RWPE2 (cell line): ENCODE results near the gene ANKRD33B.

ENCODE experiments used
- ATAC-seq: fragments of 200-7000 bp; cut with Tn5 transposase; 3 replicates; pipeline ENCODE4 v1.9.1; 2021; ENCODE audit warnings: low read depth
- DNase-seq: peaks from one replicate; pipeline ENCODE4 v3.0.0-alpha.2; 2020; ENCODE audit warnings: low spot score
- H3K27ac ChIP-seq: fragments of 450-650 bp; 2 replicates; pipeline ENCODE4 v1.5.1; 2017; ENCODE audit warnings: mild to moderate bottlenecking; ENCODE audit not compliant: poor library complexity, severe bottlenecking
- H3K27me3 ChIP-seq: fragments of 250-450 bp; sonication (Bioruptor Pico); 2 replicates; pipeline ENCODE4 v1.5.1; 2021; ENCODE audit warnings: mild to moderate bottlenecking, moderate library complexity; ENCODE audit not compliant: insufficient read depth, poor library complexity, severe bottlenecking
- H3K36me3 ChIP-seq: fragments of 250-450 bp; sonication (Bioruptor Pico); 2 replicates; pipeline ENCODE4 v1.5.1; 2020; ENCODE audit warnings: low read depth, mild to moderate bottlenecking, moderate library complexity
- H3K4me1 ChIP-seq: fragments of 250-450 bp; sonication (Bioruptor Pico); 2 replicates; pipeline ENCODE4 v1.5.1; 2021; ENCODE audit warnings: mild to moderate bottlenecking, moderate library complexity; ENCODE audit not compliant: insufficient read depth, poor library complexity, severe bottlenecking
- H3K4me3 ChIP-seq: fragments of 250-450 bp; sonication (Bioruptor Pico); 2 replicates; pipeline ENCODE4 v1.5.1; 2021; ENCODE audit warnings: mild to moderate bottlenecking, moderate library complexity; ENCODE audit not compliant: severe bottlenecking
- H3K9me3 ChIP-seq: fragments of 250-450 bp; sonication (Bioruptor Pico); 2 replicates; pipeline ENCODE4 v1.5.1; 2021; ENCODE audit warnings: mild to moderate bottlenecking, moderate library complexity; ENCODE audit not compliant: severe bottlenecking
- CTCF ChIP-seq: fragments of 450-650 bp; IDR thresholded peaks from one replicate; pipeline ENCODE4 v1.5.1; 2017; ENCODE audit warnings: mild to moderate bottlenecking, moderate library complexity; ENCODE audit not compliant: poor library complexity, severe bottlenecking

ANKRD33B gene

GRCh38 chr5:10695759-10696543 is 132.1 kb downstream of the ANKRD33B start:
- no peak overlapping the region for H3K4me3 ChIP-seq
- peak; percentile 17 for DNase-seq
- TF ChIP-seq CTCF = no peak
- H3K27me3 ChIP-seq = no peaks in the 10 kb centered on the region
- H3K27ac ChIP-seq = peak overlapping the region; percentile 42
- 0 out of 3 replicates have a peak, but pooled peaks have one; percentile 3 for ATAC-seq
- H3K4me1 ChIP-seq = peaks cover 11% of the 10 kb centered on the region
- H3K9me3 ChIP-seq = no peaks in the 10 kb centered on the region
- H3K36me3 ChIP-seq = peaks cover 19% of the 10 kb centered on the region

- Histone ChIP-seq H3K4me3 (no peak overlapping the region), H3K27ac (no peak overlapping the region), H3K36me3 (peaks cover 1% of the 10 kb centered on the region), H3K27me3 (no peaks in the 10 kb centered on the region), H3K4me1 (peaks cover 32% of the 10 kb centered on the region), H3K9me3 (no peaks in the 10 kb centered on the region)
- TF ChIP-seq CTCF = no peak
- peak; percentile 33 for DNase-seq
- ATAC-seq = no peak
Observed at GRCh38 chr5:10699281-10699874, 135.5 kb downstream of the ANKRD33B start.

- Histone ChIP-seq H3K4me1 (peaks cover 39% of the 10 kb centered on the region), H3K36me3 (no peaks in the 10 kb centered on the region; the same call in none of the 2 replicates), H3K9me3 (no peaks in the 10 kb centered on the region), H3K4me3 (no peak overlapping the region), H3K27ac (no peak overlapping the region), H3K27me3 (no peaks in the 10 kb centered on the region)
- ATAC-seq (no peak), DNase-seq (no peak)
- TF ChIP-seq CTCF = no peak
Observed at GRCh38 chr5:10699987-10700386, 136.1 kb downstream of the ANKRD33B start.

GRCh38 chr5:10700516-10700915 is 136.6 kb downstream of the ANKRD33B start:
- H3K4me1 ChIP-seq = peaks cover 40% of the 10 kb centered on the region
- DNase-seq (peak; percentile 62), ATAC-seq (no peak)
- H3K27me3 ChIP-seq = no peaks in the 10 kb centered on the region
- no peaks in the 10 kb centered on the region; the same call in none of the 2 replicates for H3K36me3 ChIP-seq
- H3K9me3 ChIP-seq = no peaks in the 10 kb centered on the region
- no peak overlapping the region for H3K27ac ChIP-seq
- no peak overlapping the region for H3K4me3 ChIP-seq
- TF ChIP-seq CTCF = no peak
